ENCODE results near the gene TRMT10C. TPM values are rescaled to one million over a fixed set of nuclear protein-coding genes. Genes with fewer than 3 reads are reported as not detected.

The TRMT10C gene
- total RNA-seq (10 to 100 TPM; 27.8 to 29.5 TPM), total RNA-seq (37.1 to 48.4 reads per million in 2 donors)

- DNase-seq, result peak; percentile 77 to 85 (median 84)
- Mint-ChIP-seq H3K4me3 (peak within 1 kb of the TSS; percentile 96), H3K27ac (peak within 1 kb of the TSS; percentile 94), H3K27me3 (peaks cover 5% of the 10 kb centered on the region), H3K36me3 (ENCODE audit: low read depth) (peaks cover 3% of the 10 kb centered on the region), H3K4me1 (peaks cover 24% of the 10 kb centered on the region)
- H3K9me3 ChIP-seq (ENCODE audit: control insufficient read depth, low read length, poor library complexity, severe bottlenecking), result no peaks in the 10 kb centered on the region
- peak; percentile 96 for ATAC-seq
Observed at GRCh38 chr3:101561630-101562328, at the start of gene TRMT10C. Gene TRMT10C (plus strand): TSS chr3:101561868. CDS start chr3:101564782, 2,914 bp downstream.

DNA sequence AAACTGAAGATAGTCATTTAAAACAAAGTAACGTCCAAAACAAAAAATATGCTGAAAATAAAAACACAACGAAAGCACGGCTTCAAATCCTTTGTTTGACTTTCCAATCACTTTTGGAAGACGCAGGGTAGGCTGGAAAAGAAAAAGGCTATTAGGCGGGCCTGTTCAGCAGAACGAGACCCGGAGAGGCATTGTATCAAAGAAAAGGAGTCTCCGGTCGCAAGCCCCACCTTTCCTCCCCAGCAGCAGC lies 49.3 kb upstream of the TRMT10C start:
- H3K9me3 ChIP-seq (ENCODE audit: control insufficient read depth, low read length, poor library complexity, severe bottlenecking), result no peaks in the 10 kb centered on the region
- DNase-seq (no peak), ATAC-seq (peak; percentile 60)
- H3K27ac Mint-ChIP-seq, result peak overlapping the region; percentile 100
- H3K4me3 Mint-ChIP-seq, result peak overlapping the region; percentile 100
- peaks cover 38% of the 10 kb centered on the region for H3K4me1 Mint-ChIP-seq
- peaks cover 9% of the 10 kb centered on the region for H3K36me3 Mint-ChIP-seq (ENCODE audit: low read depth)
- no peaks in the 10 kb centered on the region for H3K27me3 Mint-ChIP-seq

DNA sequence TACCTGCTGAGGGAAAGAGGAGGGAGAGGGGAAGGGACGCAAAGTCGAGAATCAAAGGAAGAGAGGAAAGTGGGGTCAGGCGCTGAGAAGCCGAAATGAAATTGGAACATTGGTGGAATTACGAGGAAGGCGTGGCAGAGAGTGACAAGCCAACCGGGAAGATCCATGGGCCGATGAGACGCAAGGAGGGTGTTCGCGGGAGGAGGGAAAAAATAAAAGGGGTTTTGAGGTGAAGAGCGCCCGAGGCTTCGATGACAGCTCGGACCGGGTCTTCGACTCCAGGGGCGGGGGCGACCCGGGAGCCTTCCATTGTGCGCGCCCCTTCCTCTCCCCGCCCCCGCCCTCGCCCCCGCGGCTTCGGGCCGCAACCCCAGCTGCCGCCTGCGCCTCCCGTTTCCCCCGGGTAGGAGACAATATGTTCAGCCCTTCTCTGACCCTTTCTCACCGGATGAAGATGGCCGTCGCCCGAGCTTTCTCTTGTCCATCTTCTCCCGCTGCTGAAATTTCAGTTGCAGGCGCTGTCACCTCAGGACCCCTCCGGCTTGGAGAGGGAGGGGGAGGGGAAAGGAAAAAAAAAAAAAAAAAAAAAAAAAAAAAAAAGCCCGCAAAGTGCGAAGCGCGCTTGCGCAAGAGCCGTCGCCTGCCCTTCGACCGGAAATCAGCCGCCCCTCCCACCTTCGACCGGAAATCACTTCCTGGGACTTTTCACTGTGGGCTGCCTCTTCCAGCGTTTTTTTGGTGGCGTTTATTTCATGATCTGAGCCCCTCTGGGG lies 48.8 kb upstream of the TRMT10C start, which contains the start of gene SENP7:
SENP7 (minus strand) TSS at position 567 of the 773 bp plus-strand sequence; CDS start at position 485, 82 bp downstream.
- DNase-seq (peak; percentile 54 to 70 (median 58)), ATAC-seq (peak; percentile 75)
- H3K27ac Mint-ChIP-seq, result peak within 1 kb of the TSS; percentile 100
- H3K4me1 Mint-ChIP-seq, result peaks cover 38% of the 10 kb centered on the region
- no peaks in the 10 kb centered on the region for H3K27me3 Mint-ChIP-seq
- H3K9me3 ChIP-seq (ENCODE audit: control insufficient read depth, low read length, poor library complexity, severe bottlenecking), result no peaks in the 10 kb centered on the region
- H3K4me3 Mint-ChIP-seq, result peak within 1 kb of the TSS; percentile 100
- peaks cover 9% of the 10 kb centered on the region for H3K36me3 Mint-ChIP-seq (ENCODE audit: low read depth)

- no peak for ATAC-seq
- Mint-ChIP-seq H3K4me1 (peaks cover 42% of the 10 kb centered on the region), H3K27ac (peak overlapping the region; percentile 100), H3K36me3 (ENCODE audit: low read depth) (peaks cover 7% of the 10 kb centered on the region), H3K4me3 (peak overlapping the region; percentile 100), H3K27me3 (no peaks in the 10 kb centered on the region)
- H3K9me3 ChIP-seq (ENCODE audit: control insufficient read depth, low read length, poor library complexity, severe bottlenecking), result no peaks in the 10 kb centered on the region
- no peak for DNase-seq
Observed at GRCh38 chr3:101513419-101513986, 48.2 kb upstream of the TRMT10C start.

- ATAC-seq (peak; percentile 89), DNase-seq (peak in 2 of 3 donors; percentile 12 to 17)
- peaks cover 31% of the 10 kb centered on the region for H3K4me1 Mint-ChIP-seq
Observed at GRCh38 chr3:101518421-101518871, 43.2 kb upstream of the TRMT10C start.

DNA sequence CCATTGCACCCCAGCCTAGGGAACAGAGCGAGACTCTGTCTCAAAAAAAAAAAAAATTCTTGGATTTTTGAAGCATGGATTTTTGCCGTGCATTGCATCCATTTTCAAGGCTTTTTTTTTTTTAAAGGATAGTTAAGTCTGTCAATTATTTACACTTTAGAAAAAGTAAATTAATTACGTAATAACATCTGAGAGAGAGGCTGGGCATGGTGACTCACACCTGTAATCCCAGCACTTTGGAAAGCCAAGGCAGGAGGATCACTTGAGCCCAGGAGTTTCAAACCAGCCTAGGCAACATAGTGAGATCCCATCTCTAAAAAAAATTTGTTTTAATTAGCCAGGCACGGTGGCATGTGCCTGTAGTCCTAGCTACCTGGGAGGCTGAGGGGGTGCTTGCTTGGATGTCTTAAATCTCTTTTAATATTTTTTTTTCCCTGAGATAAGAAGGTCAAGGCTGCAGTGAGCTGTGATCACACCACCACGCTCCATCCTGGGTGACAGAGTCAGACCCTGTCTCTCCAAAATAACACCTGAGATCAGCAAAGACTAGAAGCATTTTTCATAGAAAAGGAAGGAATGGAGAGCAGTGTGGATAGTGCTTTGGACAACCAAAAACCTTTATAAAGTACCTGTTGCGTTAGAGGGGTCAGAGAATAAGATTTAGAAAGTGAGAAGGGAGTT lies 41.8 kb upstream of the TRMT10C start:
- H3K27me3 Mint-ChIP-seq, result no peaks in the 10 kb centered on the region
- ATAC-seq (no peak), DNase-seq (no peak)
- peaks cover 30% of the 10 kb centered on the region for H3K4me1 Mint-ChIP-seq
- H3K36me3 Mint-ChIP-seq (ENCODE audit: low read depth), result no peaks in the 10 kb centered on the region
- H3K27ac Mint-ChIP-seq, result peak overlapping the region; percentile 97
- H3K4me3 Mint-ChIP-seq, result no peak overlapping the region
- no peaks in the 10 kb centered on the region for H3K9me3 ChIP-seq (ENCODE audit: control insufficient read depth, low read length, poor library complexity, severe bottlenecking)

More at GRCh38 chr3:101518421-101518871, 43.2 kb upstream of the TRMT10C start:
- Mint-ChIP-seq H3K4me3 (peak overlapping the region; percentile 45), H3K27me3 (no peaks in the 10 kb centered on the region), H3K36me3 (ENCODE audit: low read depth) (no peaks in the 10 kb centered on the region), H3K27ac (peak overlapping the region; percentile 97)
- H3K9me3 ChIP-seq (ENCODE audit: control insufficient read depth, low read length, poor library complexity, severe bottlenecking), result no peaks in the 10 kb centered on the region

GRCh38 chr3:101521211-101521701 lies 40.4 kb upstream of the TRMT10C start:
- no peaks in the 10 kb centered on the region for H3K9me3 ChIP-seq (ENCODE audit: control insufficient read depth, low read length, poor library complexity, severe bottlenecking)
- DNase-seq (peak in 2 of 3 donors; percentile 13 to 15), ATAC-seq (peak; percentile 57)
- H3K4me3 Mint-ChIP-seq, result peak overlapping the region; percentile 68
- H3K4me1 Mint-ChIP-seq, result peaks cover 30% of the 10 kb centered on the region
- no peaks in the 10 kb centered on the region for H3K36me3 Mint-ChIP-seq (ENCODE audit: low read depth)
- no peaks in the 10 kb centered on the region for H3K27me3 Mint-ChIP-seq
- peak overlapping the region; percentile 97 for H3K27ac Mint-ChIP-seq

DNA sequence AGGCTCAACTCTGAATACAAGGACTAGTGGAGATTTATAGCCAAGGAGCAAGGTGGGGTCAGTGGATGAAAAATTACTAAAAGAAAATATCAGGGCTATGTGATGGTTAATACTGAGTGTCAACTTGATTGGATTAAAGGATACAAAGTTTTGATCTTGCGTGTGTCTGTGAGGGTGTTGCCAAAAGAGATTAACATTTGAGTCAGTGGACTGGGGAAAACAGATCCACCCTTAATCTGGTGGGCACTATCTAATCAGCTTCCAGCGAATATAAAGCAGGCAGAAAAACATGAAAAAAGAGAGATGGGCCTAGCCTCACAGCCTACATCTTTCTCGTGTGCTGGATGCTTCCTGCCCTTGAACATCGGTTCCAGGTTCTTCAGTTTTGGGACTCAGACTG lies 34.2 kb upstream of the TRMT10C start:
- Mint-ChIP-seq H3K27ac (no peak overlapping the region), H3K4me1 (peaks cover 25% of the 10 kb centered on the region), H3K4me3 (no peak overlapping the region), H3K36me3 (ENCODE audit: low read depth) (no peaks in the 10 kb centered on the region), H3K27me3 (no peaks in the 10 kb centered on the region)
- DNase-seq, result no peak
- no peaks in the 10 kb centered on the region for H3K9me3 ChIP-seq (ENCODE audit: control insufficient read depth, low read length, poor library complexity, severe bottlenecking)
- no peak for ATAC-seq

GRCh38 chr3:101527906-101528305 lies 33.8 kb upstream of the TRMT10C start:
- peaks cover 25% of the 10 kb centered on the region for H3K4me1 Mint-ChIP-seq
- no peak overlapping the region for H3K4me3 Mint-ChIP-seq
- no peak for DNase-seq
- H3K27ac Mint-ChIP-seq, result no peak overlapping the region
- no peaks in the 10 kb centered on the region for H3K27me3 Mint-ChIP-seq
- no peak for ATAC-seq
- H3K9me3 ChIP-seq (ENCODE audit: control insufficient read depth, low read length, poor library complexity, severe bottlenecking), result no peaks in the 10 kb centered on the region
- no peaks in the 10 kb centered on the region for H3K36me3 Mint-ChIP-seq (ENCODE audit: low read depth)

DNA sequence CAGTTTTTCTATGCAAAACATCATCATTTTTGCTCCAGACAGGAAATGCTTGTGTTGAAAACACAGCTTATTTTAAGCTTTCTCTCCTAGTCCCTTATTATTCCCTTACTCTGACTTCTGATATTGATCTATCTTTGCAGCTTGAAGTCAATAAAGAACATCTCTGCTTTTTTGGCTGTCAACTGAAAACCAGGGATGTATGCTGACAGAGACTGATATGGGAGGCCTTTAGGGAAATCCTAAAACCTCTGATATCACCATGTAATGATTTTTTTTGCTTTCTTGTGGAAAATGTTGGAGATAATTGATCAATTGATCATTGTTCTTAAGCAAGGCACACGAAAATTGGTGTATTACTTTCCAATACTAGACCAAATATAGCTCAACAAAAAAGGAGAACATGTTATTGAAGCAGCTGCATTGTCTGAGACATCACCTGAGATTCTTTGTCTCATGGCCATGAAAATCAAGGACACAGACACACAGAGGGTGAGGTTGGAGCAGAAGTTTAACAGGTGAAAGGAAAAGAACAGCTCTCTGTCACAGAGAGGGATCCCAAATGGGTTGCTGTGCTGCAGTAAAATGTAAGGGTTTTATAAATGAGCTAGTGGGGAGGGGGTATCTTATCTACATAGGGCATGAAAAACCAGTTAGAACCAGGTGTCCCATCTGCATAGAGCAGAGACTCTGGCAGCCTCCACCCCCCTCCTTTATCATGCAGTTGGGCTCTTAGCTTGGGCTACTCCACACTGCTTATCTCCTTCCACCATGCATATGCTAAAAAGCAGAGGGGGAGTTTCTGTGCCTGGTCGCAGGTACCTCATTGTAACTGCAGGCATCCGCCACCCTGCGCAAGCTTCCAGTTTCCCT lies 31.6 kb upstream of the TRMT10C start:
- no peaks in the 10 kb centered on the region for H3K9me3 ChIP-seq (ENCODE audit: control insufficient read depth, low read length, poor library complexity, severe bottlenecking)
- DNase-seq, result no peak
- Mint-ChIP-seq H3K27me3 (no peaks in the 10 kb centered on the region), H3K4me1 (peaks cover 25% of the 10 kb centered on the region), H3K4me3 (peak overlapping the region; percentile 41), H3K27ac (peak overlapping the region; percentile 89), H3K36me3 (ENCODE audit: low read depth) (no peaks in the 10 kb centered on the region)
- ATAC-seq, result peak; percentile 37

DNA sequence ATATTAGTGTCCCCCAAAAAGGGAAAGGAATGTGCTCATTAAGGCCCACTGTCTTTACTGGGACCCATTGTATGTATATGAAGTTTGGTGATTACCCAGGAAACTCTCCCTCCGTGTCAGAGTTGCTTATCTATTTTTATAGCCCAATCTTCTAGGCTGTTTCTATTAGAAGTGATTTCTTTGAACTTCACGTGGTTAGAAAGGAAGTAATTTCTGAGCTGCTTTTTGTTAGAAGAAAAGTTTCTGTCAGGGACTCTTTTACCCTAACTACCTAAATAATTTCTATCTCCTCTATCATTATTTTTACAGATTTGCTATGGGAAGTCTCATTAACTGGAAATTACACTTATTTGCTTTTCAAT lies 31.0 kb upstream of the TRMT10C start:
- no peaks in the 10 kb centered on the region for H3K36me3 Mint-ChIP-seq (ENCODE audit: low read depth)
- H3K4me1 Mint-ChIP-seq, result peaks cover 25% of the 10 kb centered on the region
- peak overlapping the region; percentile 41 for H3K4me3 Mint-ChIP-seq
- H3K27ac Mint-ChIP-seq, result peak overlapping the region; percentile 89
- DNase-seq (no peak), ATAC-seq (peak; percentile 70)
- H3K9me3 ChIP-seq (ENCODE audit: control insufficient read depth, low read length, poor library complexity, severe bottlenecking), result no peaks in the 10 kb centered on the region
- H3K27me3 Mint-ChIP-seq, result no peaks in the 10 kb centered on the region

DNA sequence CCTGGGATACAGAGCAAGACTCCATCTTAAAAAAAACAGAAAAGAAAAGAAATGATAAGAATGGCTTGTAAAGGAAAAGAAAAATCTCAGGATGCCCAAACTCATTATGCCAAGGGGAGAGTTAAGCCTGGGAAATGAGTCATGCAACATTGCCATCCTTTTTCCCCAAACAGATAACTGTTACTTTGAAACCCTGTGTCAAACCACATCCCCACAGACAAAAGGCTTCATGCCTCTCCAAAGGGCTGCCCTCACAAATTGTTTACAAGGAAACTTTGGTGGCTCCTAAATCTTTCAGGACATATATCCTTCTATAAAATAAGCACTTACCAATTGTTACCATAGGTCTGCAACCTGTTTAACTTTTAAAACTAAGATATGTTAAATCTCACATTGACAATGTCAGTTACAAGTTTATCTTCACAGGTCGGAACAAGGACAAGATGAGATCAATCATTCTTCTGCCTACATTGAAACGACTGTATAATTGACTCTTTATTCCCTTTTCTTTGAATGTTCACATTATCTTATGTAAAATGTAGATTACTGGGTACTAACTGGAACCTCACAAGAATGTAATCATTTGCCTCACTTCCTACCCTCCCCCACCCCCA lies 30.1 kb upstream of the TRMT10C start:
- no peak overlapping the region for H3K4me3 Mint-ChIP-seq
- H3K36me3 Mint-ChIP-seq (ENCODE audit: low read depth), result no peaks in the 10 kb centered on the region
- no peaks in the 10 kb centered on the region for H3K9me3 ChIP-seq (ENCODE audit: control insufficient read depth, low read length, poor library complexity, severe bottlenecking)
- ATAC-seq (peak; percentile 59), DNase-seq (no peak)
- peaks cover 25% of the 10 kb centered on the region for H3K4me1 Mint-ChIP-seq
- H3K27me3 Mint-ChIP-seq, result no peaks in the 10 kb centered on the region
- peak overlapping the region; percentile 89 for H3K27ac Mint-ChIP-seq

Data from T-helper 17 cell (primary cell).